SU-DHL-6 (cell line): Measurements from ENCODE around the gene UBL3.

Experiments used
- CTCF ChIP-seq: fragments of 200-600 bp; sonication (generic); IDR thresholded peaks from one replicate; pipeline ENCODE4 v1.5.1; 2017; ENCODE audit warnings: antibody characterized with exemption, mild to moderate bottlenecking, low read length, moderate library complexity; ENCODE audit not compliant: insufficient read depth, poor library complexity, severe bottlenecking
- EZH2phosphoT487 ChIP-seq: fragments of 200-600 bp; sonication (generic), shearing (Covaris generic); conservative IDR thresholded peaks from 2 replicates; pipeline ENCODE4 v1.6.1; 2018; ENCODE audit warnings: mild to moderate bottlenecking, antibody characterized with exemption, low read length, moderate library complexity, mixed read lengths

- TF ChIP-seq CTCF (no peak), EZH2phosphoT487 (no peak)
These were observed 64.4 kb downstream of the UBL3 start for GRCh38 chr13:29785978-29786377.
